ENCODE results near the gene KIF13A. TPM values are rescaled to one million over a fixed set of nuclear protein-coding genes. Genes with fewer than 3 reads are reported as not detected.

Gene KIF13A
- polyA plus RNA-seq, 1 donor from 2014 or later, result 1.4 TPM

GRCh38 chr6:17941318-17941717 lies 46.1 kb downstream of the KIF13A start:
- peaks cover 2% of the 10 kb centered on the region for H3K27me3 Mint-ChIP-seq
- H3K4me3 Mint-ChIP-seq, result no peak overlapping the region
- peaks cover 0 to 2% (median 0%) of the 10 kb centered on the region in 3 donors for H3K4me1 Mint-ChIP-seq
- peaks cover 0 to 4% (median 2%) of the 10 kb centered on the region in 3 donors for H3K9me3 Mint-ChIP-seq
- H3K36me3 Mint-ChIP-seq, result peaks cover 4% of the 10 kb centered on the region
- H3K27ac Mint-ChIP-seq, result no peak overlapping the region

GRCh38 chr6:17940151-17940792 lies 47.2 kb downstream of the KIF13A start:
- H3K4me3 Mint-ChIP-seq, result no peak overlapping the region
- H3K27me3 Mint-ChIP-seq, result peaks cover 2% of the 10 kb centered on the region
- peaks cover 4% of the 10 kb centered on the region for H3K36me3 Mint-ChIP-seq
- H3K27ac Mint-ChIP-seq, result no peak overlapping the region
- H3K9me3 Mint-ChIP-seq, result peaks cover 0 to 4% (median 2%) of the 10 kb centered on the region in 3 donors
- H3K4me1 Mint-ChIP-seq, result peaks cover 0 to 4% (median 0%) of the 10 kb centered on the region in 3 donors

GRCh38 chr6:17938901-17939300 lies 48.5 kb downstream of the KIF13A start:
- Mint-ChIP-seq H3K27ac (no peak overlapping the region), H3K27me3 (peaks cover 2% of the 10 kb centered on the region), H3K36me3 (peaks cover 4% of the 10 kb centered on the region), H3K4me1 (peaks cover 0 to 4% (median 0%) of the 10 kb centered on the region in 3 donors), H3K4me3 (no peak overlapping the region), H3K9me3 (peaks cover 0 to 4% (median 2%) of the 10 kb centered on the region in 3 donors)

DNA sequence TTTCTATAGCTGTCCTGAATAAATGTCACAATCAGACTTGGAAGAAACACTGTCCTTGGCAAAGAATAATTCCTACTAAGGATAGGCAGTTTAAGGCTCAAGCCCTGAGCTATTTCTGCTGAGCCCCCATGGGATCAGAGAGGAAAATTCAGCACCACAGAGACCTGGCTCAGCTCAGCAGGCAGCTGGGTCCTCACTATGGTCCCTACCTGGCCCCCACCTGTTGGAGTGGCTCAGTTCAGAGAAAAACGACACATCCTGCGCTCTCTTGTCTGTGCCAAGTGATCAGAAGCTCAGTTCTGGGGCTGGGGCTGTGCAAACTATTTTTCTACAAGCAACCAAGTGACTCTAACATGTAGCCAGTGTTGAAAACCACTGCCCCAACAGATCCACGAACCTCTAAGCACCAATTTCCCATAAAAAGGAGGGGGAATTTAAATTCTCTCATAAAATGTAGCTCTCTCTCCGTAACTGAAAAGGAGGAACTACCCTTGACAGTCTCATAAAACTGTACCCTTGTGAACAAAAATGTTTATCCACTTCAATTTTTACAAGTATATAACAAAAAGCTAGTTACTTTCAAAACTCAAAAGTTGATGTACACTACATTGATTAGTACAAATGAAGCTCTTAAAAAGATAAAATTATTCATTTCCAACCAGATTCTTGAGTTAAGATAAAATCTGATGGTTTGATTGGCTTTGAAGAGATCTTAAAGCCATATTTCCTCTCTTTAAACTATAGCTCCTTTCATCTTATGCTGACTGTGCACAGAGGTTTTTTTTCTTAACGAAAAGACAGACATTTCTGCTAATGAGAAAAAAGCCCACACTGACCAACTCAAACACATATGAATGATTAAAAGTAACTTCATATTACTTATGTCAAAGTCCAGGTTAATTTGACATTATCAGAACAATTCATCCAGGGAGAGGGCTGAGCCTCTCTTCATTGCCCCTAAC lies 52.0 kb downstream of the KIF13A start:
- H3K9me3 Mint-ChIP-seq, result peaks cover 0 to 4% (median 2%) of the 10 kb centered on the region in 3 donors
- no peak overlapping the region for H3K4me3 Mint-ChIP-seq
- H3K27me3 Mint-ChIP-seq, result peaks cover 2% of the 10 kb centered on the region
- H3K4me1 Mint-ChIP-seq, result peaks cover 0 to 4% (median 0%) of the 10 kb centered on the region in 3 donors
- no peak overlapping the region for H3K27ac Mint-ChIP-seq
- peaks cover 4% of the 10 kb centered on the region for H3K36me3 Mint-ChIP-seq

DNA sequence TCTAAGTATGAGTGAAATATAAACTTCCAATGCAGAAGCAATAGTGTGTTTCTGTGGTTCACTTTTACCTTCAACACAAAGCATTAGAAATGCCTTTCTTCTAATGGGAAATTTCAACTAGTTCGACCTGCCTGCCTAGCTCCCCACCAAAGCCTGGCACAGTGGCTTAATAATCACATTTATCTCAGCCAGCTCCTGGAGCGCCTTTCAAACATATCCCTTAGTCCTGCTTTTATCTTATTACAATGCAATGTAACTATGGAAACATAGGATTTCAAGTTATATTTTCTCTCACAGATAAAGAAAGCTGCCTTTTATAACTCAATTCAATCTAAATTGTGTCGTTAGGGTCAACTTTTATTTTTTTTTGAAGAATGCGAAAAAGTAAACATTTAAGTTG lies 53.7 kb downstream of the KIF13A start:
- peaks cover 0 to 4% (median 0%) of the 10 kb centered on the region in 3 donors for H3K4me1 Mint-ChIP-seq
- H3K27ac Mint-ChIP-seq, result no peak overlapping the region
- no peaks in the 10 kb centered on the region for H3K27me3 Mint-ChIP-seq
- no peak overlapping the region for H3K4me3 Mint-ChIP-seq
- H3K36me3 Mint-ChIP-seq, result no peaks in the 10 kb centered on the region
- no peaks in the 10 kb centered on the region for H3K9me3 Mint-ChIP-seq

- Mint-ChIP-seq H3K4me1 (peaks cover 0 to 4% (median 0%) of the 10 kb centered on the region in 3 donors), H3K4me3 (no peak overlapping the region), H3K27ac (no peak overlapping the region), H3K36me3 (no peaks in the 10 kb centered on the region), H3K27me3 (no peaks in the 10 kb centered on the region), H3K9me3 (no peaks in the 10 kb centered on the region)
Observed at GRCh38 chr6:17932330-17932852, 55.0 kb downstream of the KIF13A start.

DNA sequence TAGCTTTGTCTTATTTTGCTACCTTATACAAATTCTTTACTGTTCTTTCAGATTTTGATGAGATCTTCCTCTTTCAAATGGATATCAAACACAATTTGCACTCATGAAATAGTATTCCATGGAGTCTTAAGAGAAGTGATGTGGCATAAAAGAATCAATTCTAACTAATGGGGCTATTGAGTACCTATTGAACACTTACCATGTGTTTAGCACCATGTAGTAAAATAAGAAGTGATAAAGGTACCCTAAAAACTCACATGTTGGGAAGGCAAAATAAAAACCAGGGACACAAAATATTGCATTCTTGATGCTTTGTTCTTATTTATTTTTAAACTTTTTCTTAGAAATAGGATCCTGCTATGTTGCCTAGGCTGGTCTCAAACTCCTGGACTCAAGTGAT lies 56.2 kb downstream of the KIF13A start:
- no peak overlapping the region for H3K27ac Mint-ChIP-seq
- H3K36me3 Mint-ChIP-seq, result no peaks in the 10 kb centered on the region
- H3K4me3 Mint-ChIP-seq, result no peak overlapping the region
- H3K9me3 Mint-ChIP-seq, result no peaks in the 10 kb centered on the region
- peaks cover 0 to 1% (median 0%) of the 10 kb centered on the region in 3 donors for H3K4me1 Mint-ChIP-seq
- no peaks in the 10 kb centered on the region for H3K27me3 Mint-ChIP-seq

DNA sequence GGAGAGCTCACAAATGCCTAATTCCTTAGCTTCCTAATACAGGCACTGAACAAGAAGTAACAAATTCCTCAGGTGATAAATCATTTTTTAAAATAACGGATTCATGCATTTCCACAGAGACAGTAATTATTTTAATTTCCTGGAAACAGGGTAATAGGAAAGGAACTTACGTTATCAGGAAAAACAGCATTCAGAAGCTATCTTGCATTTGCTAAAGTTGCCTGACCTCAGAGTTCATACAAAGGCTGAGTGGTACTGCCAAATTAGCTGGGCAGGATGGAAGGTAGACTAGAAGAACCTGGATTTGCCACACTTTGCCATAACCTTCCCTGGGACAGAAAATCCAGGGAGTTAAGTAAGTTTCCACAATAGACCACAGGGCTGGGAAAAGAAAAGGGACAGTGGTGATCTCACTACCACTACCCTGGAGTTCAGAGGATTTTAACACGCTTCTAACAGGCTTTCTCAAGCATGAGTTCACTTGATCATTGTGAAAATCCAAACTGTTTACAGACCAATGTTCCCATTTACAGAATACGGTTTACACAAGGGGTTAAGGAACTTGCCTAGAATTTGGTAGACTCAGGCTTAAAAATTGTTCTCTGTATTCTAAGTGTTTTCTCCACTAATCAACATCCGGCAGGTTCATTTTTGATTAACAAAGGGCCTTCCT lies 57.0 kb downstream of the KIF13A start:
- Mint-ChIP-seq H3K27ac (no peak overlapping the region), H3K36me3 (no peaks in the 10 kb centered on the region), H3K27me3 (no peaks in the 10 kb centered on the region), H3K9me3 (no peaks in the 10 kb centered on the region), H3K4me1 (peaks cover 0 to 1% (median 0%) of the 10 kb centered on the region in 3 donors), H3K4me3 (no peak overlapping the region)

GRCh38 chr6:17928514-17929430 lies 58.7 kb downstream of the KIF13A start:
- no peak overlapping the region for H3K4me3 Mint-ChIP-seq
- H3K36me3 Mint-ChIP-seq, result peaks cover 3% of the 10 kb centered on the region
- H3K27me3 Mint-ChIP-seq, result no peaks in the 10 kb centered on the region
- peaks cover 0 to 9% (median 2%) of the 10 kb centered on the region in 3 donors for H3K4me1 Mint-ChIP-seq
- H3K9me3 Mint-ChIP-seq, result no peaks in the 10 kb centered on the region
- peak overlapping the region in 1 of 3 donors; percentile 17 for H3K27ac Mint-ChIP-seq

GRCh38 chr6:17927705-17928104 lies 59.7 kb downstream of the KIF13A start:
- Mint-ChIP-seq H3K4me3 (no peak overlapping the region), H3K9me3 (no peaks in the 10 kb centered on the region), H3K27ac (no peak overlapping the region)

GRCh38 chr6:17923401-17923863 lies 64.0 kb downstream of the KIF13A start:
- peaks cover 0 to 9% (median 2%) of the 10 kb centered on the region in 3 donors for H3K4me1 Mint-ChIP-seq
- H3K9me3 Mint-ChIP-seq, result no peaks in the 10 kb centered on the region
- H3K36me3 Mint-ChIP-seq, result peaks cover 8% of the 10 kb centered on the region
- no peaks in the 10 kb centered on the region for H3K27me3 Mint-ChIP-seq
- no peak overlapping the region for H3K4me3 Mint-ChIP-seq
- H3K27ac Mint-ChIP-seq, result no peak overlapping the region

More at GRCh38 chr6:17927705-17928104, 59.7 kb downstream of the KIF13A start:
- Mint-ChIP-seq H3K4me1 (peaks cover 0 to 9% (median 2%) of the 10 kb centered on the region in 3 donors), H3K27me3 (no peaks in the 10 kb centered on the region), H3K36me3 (peaks cover 3% of the 10 kb centered on the region)

DNA sequence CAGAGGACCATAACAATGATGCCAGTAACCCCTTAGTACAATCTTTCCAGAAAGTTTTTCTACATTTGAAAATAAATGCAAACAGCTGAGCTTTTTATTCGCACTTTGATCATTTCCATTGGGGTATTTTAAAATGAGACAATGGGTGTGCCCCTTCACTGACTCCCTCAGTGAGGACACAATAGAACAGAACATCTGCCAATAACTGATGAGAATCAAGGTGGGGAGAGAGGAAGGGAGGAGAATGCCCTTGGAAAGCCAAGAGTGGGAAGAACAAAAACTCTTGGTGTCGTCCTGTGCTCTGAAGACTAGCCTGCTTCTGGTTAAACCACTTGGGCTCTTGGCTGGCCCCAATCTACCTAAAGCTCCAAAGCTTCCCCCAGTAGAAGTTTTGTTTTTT lies 66.0 kb downstream of the KIF13A start:
- Mint-ChIP-seq H3K4me3 (no peak overlapping the region), H3K27ac (no peak overlapping the region), H3K4me1 (peaks cover 4 to 10% (median 7%) of the 10 kb centered on the region in 3 donors), H3K9me3 (peaks cover 0 to 1% (median 0%) of the 10 kb centered on the region in 3 donors), H3K27me3 (no peaks in the 10 kb centered on the region), H3K36me3 (peaks cover 11% of the 10 kb centered on the region)

DNA sequence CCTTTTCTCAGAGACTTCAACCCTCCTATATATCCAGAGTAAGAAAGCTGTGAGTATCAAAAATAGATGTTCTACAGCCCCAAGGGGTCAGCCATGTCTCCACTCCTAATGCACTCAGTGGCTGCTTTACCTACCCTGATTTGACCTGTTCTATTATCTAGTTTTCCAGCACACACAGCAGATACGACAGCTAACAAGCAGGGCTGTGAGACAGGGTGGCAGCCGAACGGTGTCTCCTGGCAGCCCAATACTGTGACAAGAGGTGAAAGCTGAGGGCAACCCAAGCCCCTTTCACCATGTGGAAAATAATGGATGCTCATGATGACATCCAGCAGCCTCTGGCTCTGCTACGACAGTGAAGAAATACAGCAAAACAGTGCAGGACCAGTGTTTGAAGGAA lies 67.9 kb downstream of the KIF13A start:
- Mint-ChIP-seq H3K4me1 (peaks cover 6 to 7% (median 6%) of the 10 kb centered on the region in 3 donors), H3K27ac (no peak overlapping the region), H3K36me3 (peaks cover 9% of the 10 kb centered on the region), H3K4me3 (no peak overlapping the region), H3K27me3 (no peaks in the 10 kb centered on the region), H3K9me3 (peaks cover 0 to 1% (median 0%) of the 10 kb centered on the region in 3 donors)
